Hematopoietic multipotent progenitor cell treated with erythropoietin and hydrocortisone succinate and interleukin-3 and kit ligand, for 4 days (in vitro differentiated cells): ENCODE data around the gene UXS1.

Experiments
- DNase-seq: peaks from one replicate; pipeline ENCODE4 v3.0.0-alpha.2; 2015

The UXS1 gene

GRCh38 chr2:106070181-106070580 is 123.9 kb downstream of the UXS1 start:
- DNase-seq: no peak

GRCh38 chr2:106068451-106068850 is 125.7 kb downstream of the UXS1 start:
- peak; percentile 38 for DNase-seq

DNA sequence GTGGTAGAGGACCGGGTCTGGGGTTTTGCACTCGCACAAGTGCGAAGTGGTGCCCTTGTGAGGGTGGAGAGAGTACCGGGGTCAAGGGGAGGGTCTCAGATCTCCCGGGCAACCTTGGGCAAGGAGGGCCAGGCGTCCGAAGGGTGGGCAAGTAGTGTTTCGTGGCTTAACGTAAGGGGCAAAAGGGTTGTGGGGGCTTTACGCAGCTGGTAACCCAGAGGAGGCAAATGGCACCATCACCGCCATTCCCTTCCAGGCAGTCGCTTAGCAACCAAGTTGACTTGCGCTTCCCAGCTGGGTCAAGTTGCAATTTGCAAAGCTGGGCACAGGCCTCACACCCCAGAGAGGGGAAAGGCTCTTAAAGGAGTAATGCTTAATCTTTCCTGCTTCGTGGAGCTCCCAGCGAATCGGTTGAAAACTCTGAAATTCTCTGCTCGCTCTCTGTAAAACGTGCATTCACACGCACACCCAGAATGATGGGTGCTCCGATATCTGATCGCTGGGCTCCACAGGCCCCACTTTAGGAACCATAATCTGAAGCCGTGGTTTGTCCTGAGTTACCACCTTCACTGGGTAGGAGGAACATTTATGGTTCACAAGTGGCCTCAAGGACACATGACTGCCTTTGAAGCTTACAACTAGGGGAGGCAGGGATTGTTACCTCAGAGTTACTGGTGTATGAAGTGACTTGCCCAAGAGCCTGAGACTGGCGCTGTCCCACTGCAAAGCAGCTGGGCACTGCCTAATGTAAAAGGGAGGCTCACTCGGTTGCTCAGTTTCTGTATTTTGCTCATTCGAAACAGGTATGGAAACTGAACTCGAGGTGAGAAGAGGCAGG is 127.9 kb downstream of the UXS1 start:
- no peak for DNase-seq

DNA sequence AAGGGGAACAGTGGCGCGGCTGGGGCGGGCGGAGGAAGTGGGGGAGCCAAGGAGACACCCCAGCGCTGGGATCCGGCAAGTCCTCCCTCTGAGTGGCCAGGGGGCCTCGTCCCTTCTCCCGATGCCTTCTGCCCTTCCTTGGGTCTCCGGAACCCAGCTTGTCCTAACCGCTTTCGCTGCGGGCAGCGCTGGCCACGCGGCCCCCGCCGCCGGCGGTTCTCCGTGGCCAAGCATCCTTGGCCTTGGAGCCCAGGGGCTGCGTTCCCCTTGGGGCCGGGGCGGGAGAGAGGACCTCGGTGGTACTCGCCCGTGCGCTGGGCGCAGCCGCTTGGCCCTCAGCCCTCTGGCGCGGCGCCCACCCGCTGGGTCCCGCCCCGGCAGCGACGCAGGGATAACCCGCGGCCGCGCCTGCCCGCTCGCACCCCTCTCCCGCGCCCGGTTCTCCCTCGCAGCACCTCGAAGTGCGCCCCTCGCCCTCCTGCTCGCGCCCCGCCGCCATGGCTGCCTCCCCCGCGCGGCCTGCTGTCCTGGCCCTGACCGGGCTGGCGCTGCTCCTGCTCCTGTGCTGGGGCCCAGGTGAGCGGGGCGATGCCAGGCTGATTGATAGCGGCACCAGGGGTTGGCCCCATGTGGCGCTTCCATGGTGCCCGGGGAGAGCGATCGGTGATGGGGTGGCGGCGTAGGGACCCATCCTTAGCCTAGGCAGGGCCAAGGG is 128.7 kb downstream of the UXS1 start:
- DNase-seq: peak; percentile 31

DNA sequence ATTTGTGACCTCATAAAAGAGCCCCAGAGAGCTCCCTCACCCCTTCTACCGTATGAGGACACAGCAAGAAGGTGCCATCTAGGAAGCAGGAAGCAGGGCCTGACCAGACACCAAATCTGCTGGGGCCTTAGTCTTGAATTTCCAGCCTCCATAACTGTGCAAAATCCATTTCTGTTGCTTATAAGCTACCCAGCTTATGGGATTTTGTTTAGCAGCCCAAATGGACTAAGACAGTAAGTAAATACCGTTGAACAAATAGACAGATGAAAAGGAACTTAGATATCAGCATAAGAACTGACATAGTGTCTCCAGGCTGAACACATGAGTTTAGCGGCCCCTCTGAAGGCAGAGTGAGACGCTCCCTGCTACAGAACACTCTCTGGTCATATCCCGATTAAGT is 130.9 kb downstream of the UXS1 start:
- DNase-seq: no peak

GRCh38 chr2:106062627-106063026 is 131.5 kb downstream of the UXS1 start:
- no peak for DNase-seq

DNA sequence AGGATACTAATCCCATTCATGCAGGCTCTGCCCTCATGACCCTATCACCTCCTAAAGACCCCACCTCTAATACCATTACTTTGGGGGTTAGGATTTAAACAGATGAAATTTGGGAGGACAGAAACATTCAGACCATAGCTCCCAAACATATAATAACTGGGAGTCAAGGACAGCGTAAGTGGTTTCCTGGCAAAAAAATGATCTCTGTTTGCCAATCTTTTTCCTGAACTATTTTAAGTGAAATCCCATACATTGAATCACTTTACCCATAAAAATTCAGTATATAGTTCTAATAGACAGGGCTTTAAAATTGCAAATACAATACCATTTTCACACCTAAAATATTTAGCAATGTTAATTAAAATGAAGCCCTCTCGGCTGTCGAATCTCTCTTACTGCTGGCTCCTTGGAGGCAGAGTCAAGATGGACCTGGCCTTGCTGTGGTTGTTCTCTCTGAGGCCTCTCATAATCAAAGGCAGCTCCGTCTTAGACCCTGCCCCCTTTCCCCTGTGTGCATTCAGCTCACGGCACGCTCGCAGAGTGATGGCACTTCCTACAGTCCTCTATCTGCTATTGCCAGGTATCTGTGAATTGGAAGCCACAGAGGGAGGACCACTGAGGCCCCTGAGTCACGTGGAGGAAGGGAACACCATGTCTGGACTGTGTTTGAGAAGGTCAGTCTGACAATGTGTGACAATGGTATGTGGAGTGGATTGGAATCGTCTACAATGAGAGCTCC is 132.3 kb downstream of the UXS1 start:
- no peak for DNase-seq

- DNase-seq: no peak
Measured at GRCh38 chr2:106059416-106060065, 134.6 kb downstream of the UXS1 start.

GRCh38 chr2:106058469-106059137 is 135.5 kb downstream of the UXS1 start:
- no peak for DNase-seq

DNA sequence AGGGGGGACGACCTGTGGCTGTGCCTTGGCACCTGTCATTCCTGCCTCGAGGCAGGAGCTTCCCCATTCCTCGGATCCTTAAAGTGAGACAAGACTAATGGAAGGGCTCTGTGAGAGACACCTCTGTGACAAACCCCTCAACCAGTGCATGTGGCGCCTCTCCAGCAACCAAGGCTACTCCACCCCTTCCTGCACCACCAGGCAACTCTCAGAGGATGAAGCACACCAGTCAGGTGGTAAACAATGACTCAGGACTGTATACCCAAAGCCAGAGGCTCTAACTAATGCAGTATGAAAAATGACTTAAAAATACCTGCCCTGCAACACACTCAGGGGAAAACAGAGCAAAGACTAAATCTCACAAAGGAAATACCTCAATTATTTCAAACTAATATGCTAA is 136.9 kb downstream of the UXS1 start:
- no peak for DNase-seq

DNA sequence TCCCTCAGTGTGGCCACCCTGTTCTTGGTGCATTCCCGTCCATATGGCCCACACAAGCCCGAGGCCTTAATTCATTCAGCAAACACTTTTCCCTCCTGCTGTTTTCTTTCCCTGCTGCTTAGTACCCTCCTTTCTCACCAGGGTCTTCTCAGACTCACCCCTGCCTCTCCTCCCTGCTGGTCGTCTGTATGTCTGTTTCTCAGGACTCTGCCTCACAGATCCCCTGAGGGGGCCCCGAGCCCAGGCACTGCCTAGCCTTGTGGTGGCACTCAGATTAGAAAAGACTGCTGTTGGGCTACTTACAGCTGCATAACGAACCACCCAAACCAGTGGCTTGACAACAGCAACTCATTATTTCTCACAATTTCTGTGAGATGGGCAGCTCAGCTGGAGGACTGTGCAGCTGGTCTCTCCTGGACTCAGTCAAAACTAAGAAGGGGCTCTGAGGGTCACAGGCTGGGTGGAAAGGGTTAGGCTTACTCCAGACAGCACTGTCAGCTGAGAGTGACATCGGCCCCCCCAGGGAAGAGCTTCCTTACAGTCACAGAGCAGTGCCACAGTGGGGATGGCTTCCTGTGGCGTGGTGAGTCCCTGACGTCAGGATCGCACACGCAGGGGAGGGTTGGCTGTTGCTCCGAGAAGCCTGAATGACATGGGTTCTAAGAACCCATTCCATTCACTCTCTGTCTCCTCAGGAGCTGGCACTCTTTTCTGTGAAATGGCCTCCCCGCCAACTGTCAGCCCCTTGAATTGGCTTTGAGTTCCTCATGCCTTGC is 139.0 kb downstream of the UXS1 start:
- DNase-seq: no peak

- DNase-seq: no peak
Measured at GRCh38 chr2:106054321-106054720, 139.8 kb downstream of the UXS1 start.

DNA sequence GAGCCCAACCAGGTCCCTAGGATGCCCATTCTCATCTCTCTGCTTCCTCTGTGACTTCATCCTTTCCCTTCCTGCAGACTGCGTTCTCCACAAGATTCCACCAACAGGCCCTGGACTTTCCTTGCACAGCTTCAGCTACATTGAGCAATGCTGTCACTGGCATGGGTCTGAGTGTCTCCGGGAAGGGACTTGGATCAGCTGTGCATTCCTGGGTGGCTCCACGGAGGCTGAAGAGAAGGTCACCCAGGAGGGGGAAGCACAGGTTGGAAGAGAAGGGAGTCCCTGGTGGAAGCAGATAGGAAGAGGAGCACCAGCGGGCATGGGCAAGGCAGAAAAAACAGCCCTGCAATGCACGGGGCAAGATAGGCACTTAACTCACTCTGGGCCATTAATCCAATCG is 140.5 kb downstream of the UXS1 start:
- no peak for DNase-seq

DNA sequence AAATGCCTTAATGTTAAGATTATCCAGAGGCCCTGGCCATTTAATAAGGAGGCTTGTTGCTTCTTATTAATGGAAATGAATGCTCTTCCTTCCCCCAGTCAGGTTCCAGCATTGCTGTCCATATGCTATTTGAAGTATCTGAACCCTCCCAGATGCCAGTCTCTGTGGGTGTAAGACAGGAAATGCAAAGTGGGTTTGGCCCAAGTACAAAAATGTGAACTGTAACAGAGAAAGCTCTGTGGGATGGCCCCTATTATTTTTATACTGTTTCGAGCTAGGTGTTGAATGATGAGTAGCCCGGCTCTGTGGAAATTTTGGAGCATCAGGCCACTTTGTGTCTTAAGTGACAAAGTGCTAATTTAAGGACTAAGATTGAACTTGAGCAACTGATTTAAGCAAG is 141.0 kb downstream of the UXS1 start:
- peak; percentile 54 for DNase-seq

- no peak for DNase-seq
Measured at GRCh38 chr2:106044859-106045258, 149.2 kb downstream of the UXS1 start.

DNA sequence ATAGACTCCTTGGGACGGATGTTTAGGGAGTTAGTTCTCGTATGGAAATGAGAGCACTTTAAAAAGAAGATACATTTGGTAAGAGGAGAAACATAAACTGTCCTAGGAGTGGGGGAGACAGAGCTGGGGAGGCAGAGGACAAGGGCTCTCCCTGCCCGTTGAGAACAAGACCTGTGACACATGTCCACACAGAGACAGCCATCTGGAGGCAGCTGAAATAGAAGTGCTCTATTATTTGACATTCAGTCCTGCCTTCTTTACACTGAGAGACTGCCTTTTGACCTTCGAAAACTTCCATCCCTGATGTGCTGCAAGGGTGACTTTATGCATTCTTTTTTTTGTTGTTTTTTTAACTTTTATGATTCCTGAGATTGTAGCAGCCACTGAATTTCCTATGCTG is 150.1 kb downstream of the UXS1 start:
- no peak for DNase-seq
